ENCODE results near the gene PLEKHA3.

Gene PLEKHA3

DNA sequence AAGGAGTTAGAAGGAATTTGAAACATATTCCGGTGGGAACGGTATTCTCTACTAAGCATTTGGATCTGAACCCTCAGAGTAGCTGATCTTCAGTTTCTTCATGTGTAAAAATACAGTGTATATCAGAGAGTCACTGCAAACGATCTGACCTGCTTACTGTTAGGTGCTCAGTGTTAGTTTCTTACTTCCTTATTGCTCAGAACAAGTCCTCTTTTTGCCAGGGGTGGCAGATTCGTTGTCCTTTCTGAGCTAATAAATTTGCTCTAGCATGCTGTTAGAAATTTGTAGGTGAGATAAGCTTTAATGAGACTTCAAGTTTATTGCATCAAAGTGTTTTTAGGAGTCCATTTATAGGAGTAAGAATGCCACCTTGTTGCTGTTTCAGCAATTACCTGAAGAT lies 15.8 kb downstream of the PLEKHA3 start:
- intact Hi-C loops (cut with DNase I; ENCODE audit: low total_unique reads) = no loop called here
- Histone ChIP-seq H3K4me3 (no peak overlapping the region), H3K4me1 (no peaks in the 10 kb centered on the region), H3K27me3 (no peaks in the 10 kb centered on the region), H3K27ac (no peak overlapping the region), H3K36me3 (peaks cover 65 to 86% (median 69%) of the 10 kb centered on the region in 3 donors), H3K9me3 (no peaks in the 10 kb centered on the region)
- TF ChIP-seq, protein P1, sequence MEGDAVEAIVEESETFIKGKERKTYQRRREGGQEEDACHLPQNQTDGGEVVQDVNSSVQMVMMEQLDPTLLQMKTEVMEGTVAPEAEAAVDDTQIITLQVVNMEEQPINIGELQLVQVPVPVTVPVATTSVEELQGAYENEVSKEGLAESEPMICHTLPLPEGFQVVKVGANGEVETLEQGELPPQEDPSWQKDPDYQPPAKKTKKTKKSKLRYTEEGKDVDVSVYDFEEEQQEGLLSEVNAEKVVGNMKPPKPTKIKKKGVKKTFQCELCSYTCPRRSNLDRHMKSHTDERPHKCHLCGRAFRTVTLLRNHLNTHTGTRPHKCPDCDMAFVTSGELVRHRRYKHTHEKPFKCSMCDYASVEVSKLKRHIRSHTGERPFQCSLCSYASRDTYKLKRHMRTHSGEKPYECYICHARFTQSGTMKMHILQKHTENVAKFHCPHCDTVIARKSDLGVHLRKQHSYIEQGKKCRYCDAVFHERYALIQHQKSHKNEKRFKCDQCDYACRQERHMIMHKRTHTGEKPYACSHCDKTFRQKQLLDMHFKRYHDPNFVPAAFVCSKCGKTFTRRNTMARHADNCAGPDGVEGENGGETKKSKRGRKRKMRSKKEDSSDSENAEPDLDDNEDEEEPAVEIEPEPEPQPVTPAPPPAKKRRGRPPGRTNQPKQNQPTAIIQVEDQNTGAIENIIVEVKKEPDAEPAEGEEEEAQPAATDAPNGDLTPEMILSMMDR (IDR thresholded peaks at IDR 0.05) = no peak
- no peak for DNase-seq

DNA sequence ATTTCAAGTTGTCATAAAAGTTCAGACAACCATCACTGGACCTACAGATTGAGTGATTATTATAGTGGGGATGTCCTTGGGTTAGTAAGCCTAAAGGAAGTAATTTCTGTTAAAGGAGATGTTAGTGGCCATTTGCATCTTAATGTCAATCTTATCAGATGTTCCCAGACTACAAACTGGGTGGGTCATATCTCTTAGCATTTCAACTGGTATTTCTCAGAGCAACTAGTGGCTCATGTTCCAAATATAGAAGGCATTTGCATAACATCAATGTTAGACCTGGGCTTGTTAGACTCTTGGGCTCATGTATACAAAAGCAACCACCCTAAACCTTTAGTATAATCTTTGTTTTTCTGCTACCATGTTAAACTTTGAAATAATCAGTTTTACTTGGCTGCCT lies 17.9 kb downstream of the PLEKHA3 start:
- DNase-seq = no peak
- H3K4me3 ChIP-seq = no peak overlapping the region
- H3K36me3 ChIP-seq = peaks cover 79 to 93% (median 80%) of the 10 kb centered on the region in 3 donors
- no peaks in the 10 kb centered on the region for H3K27me3 ChIP-seq
- H3K9me3 ChIP-seq = no peaks in the 10 kb centered on the region
- no peaks in the 10 kb centered on the region for H3K4me1 ChIP-seq
- intact Hi-C loops (cut with DNase I; ENCODE audit: low total_unique reads) = no loop called here
- no peak overlapping the region for H3K27ac ChIP-seq
- TF ChIP-seq, protein P1 (IDR thresholded peaks at IDR 0.05) = no peak

GRCh38 chr2:178499640-178500039 lies 19.4 kb downstream of the PLEKHA3 start:
- peaks cover 77 to 93% (median 82%) of the 10 kb centered on the region in 3 donors for H3K36me3 ChIP-seq
- H3K27ac ChIP-seq = no peak overlapping the region
- DNase-seq = no peak
- H3K27me3 ChIP-seq = no peaks in the 10 kb centered on the region
- no peak overlapping the region for H3K4me3 ChIP-seq
- intact Hi-C loops (cut with DNase I; ENCODE audit: low total_unique reads) = no loop called here
- H3K4me1 ChIP-seq = no peaks in the 10 kb centered on the region
- H3K9me3 ChIP-seq = no peaks in the 10 kb centered on the region
- TF ChIP-seq, protein P1 (IDR thresholded peaks at IDR 0.05) = no peak

GRCh38 chr2:178502751-178503150 lies 22.5 kb downstream of the PLEKHA3 start:
- Histone ChIP-seq H3K4me3 (no peak overlapping the region), H3K36me3 (peaks cover 66 to 84% (median 67%) of the 10 kb centered on the region in 3 donors), H3K27me3 (no peaks in the 10 kb centered on the region), H3K27ac (no peak overlapping the region), H3K4me1 (no peaks in the 10 kb centered on the region), H3K9me3 (no peaks in the 10 kb centered on the region)
- no peak for DNase-seq
- intact Hi-C loops (cut with DNase I; ENCODE audit: low total_unique reads) = no loop called here
- TF ChIP-seq, protein P1 (IDR thresholded peaks at IDR 0.05) = no peak

GRCh38 chr2:178506101-178506500 lies 25.8 kb downstream of the PLEKHA3 start:
- H3K27ac ChIP-seq = no peak overlapping the region
- no peak for DNase-seq
- H3K27me3 ChIP-seq = no peaks in the 10 kb centered on the region
- TF ChIP-seq, protein P1 (IDR thresholded peaks at IDR 0.05) = no peak
- H3K36me3 ChIP-seq = peaks cover 39 to 72% (median 42%) of the 10 kb centered on the region in 3 donors
- no peaks in the 10 kb centered on the region for H3K9me3 ChIP-seq
- no peak overlapping the region for H3K4me3 ChIP-seq
- H3K4me1 ChIP-seq = no peaks in the 10 kb centered on the region
- intact Hi-C loops (cut with DNase I; ENCODE audit: low total_unique reads) = no loop called here

DNA sequence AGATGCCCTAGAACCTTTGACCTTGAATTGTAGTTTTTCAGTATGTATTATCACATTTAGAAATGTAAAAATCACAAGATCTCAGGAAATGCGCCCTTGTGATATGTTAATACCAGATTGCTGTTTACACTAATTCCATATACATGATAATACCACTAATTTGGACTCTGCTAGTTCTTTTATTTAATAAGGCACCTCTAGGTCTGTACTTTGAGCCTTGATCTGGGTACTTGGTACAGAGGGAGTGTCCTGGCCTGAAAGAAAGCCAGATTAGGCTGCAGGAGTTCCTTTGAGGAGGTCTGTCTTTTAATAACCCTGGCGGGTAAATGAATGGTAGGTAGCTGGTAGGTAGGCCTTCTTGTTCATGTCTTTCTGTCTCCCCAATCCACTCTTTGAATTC lies 26.3 kb downstream of the PLEKHA3 start:
- no peak for DNase-seq
- no peaks in the 10 kb centered on the region for H3K9me3 ChIP-seq
- H3K4me3 ChIP-seq = no peak overlapping the region
- TF ChIP-seq, protein P1 (IDR thresholded peaks at IDR 0.05) = no peak
- H3K36me3 ChIP-seq = peaks cover 36 to 72% (median 38%) of the 10 kb centered on the region in 3 donors
- H3K4me1 ChIP-seq = no peaks in the 10 kb centered on the region
- H3K27ac ChIP-seq = no peak overlapping the region
- H3K27me3 ChIP-seq = no peaks in the 10 kb centered on the region
- intact Hi-C loops (cut with DNase I; ENCODE audit: low total_unique reads) = no loop called here
